A549 (cell line): ENCODE results near the gene SOX15. TPM values are rescaled to one million over a fixed set of nuclear protein-coding genes. Genes with fewer than 3 reads are reported as not detected.
A peak's percentile ranks its signal among the peaks of the same experiment; 100 is the strongest.

Source experiments
- BHLHE40 ChIP-seq: IDR thresholded peaks from 2 replicates; pipeline ENCODE4 v1.6.1; 2012; ENCODE audit warnings: low read depth, low read length, inconsistent platforms
- CBX2 ChIP-seq: fragments of 200-600 bp; sonication (generic); IDR thresholded peaks from 2 replicates; pipeline ENCODE4 v1.6.1; 2016; ENCODE audit warnings: low read depth, mild to moderate bottlenecking, borderline replicate concordance
- CBX8 ChIP-seq: fragments of 200-600 bp; sonication (generic); IDR thresholded peaks from 2 replicates; pipeline ENCODE4 v1.6.1; 2016
- CEBPB ChIP-seq, 2 experiments: fragments of >200 bp in 1 of 2; sonication (Bioruptor Twin) in 1 of 2; formaldehyde crosslinking in 1 of 2; IDR thresholded peaks; 2 replicates each; pipeline ENCODE4 v1.6.1; 2012 to 2016
- CHD4 ChIP-seq: fragments of 200-600 bp; sonication (generic); IDR thresholded peaks from 2 replicates; pipeline ENCODE4 v1.6.1; 2016; ENCODE audit warnings: antibody characterized with exemption, mild to moderate bottlenecking, borderline replicate concordance
- EHF ChIP-seq: fragments of 250-450 bp; sonication (Bioruptor Pico); IDR thresholded peaks from 2 replicates; pipeline ENCODE4 v1.5.0; 2020; ENCODE audit warnings: mild to moderate bottlenecking
- EHMT2 ChIP-seq: fragments of 200-600 bp; sonication (generic); IDR thresholded peaks from 2 replicates; pipeline ENCODE4 v1.6.1; 2016; ENCODE audit warnings: antibody characterized with exemption, low read depth, mild to moderate bottlenecking, moderate library complexity
- EP300 ChIP-seq, 2 experiments: fragments of >200 bp; sonication (Bioruptor Twin); formaldehyde crosslinking; IDR thresholded peaks; 2 replicates in 1 of 2; 3 replicates in 1 of 2; pipeline ENCODE4 v1.6.1; 2016 to 2017
- FOSL2 ChIP-seq, 2 experiments: fragments of 450-650 bp in 1 of 2; fragments of >200 bp in 1 of 2; sonication (Bioruptor Twin) in 1 of 2; formaldehyde crosslinking; IDR thresholded peaks; 2 replicates each; pipeline versions ENCODE4 v1.5.0 to v1.6.1; 2016 to 2020; ENCODE audit warnings: mild to moderate bottlenecking in 1 of 2, moderate library complexity in 1 of 2
- GATA3 ChIP-seq: IDR thresholded peaks from 2 replicates; pipeline ENCODE4 v1.6.1; 2012; ENCODE audit warnings: borderline replicate concordance
- HDAC2 ChIP-seq: fragments of 200-600 bp; sonication (generic); IDR thresholded peaks from 2 replicates; pipeline ENCODE4 v1.6.1; 2016
- HOXB13 ChIP-seq: fragments of 250-450 bp; sonication (Bioruptor Pico); IDR thresholded peaks from 2 replicates; pipeline ENCODE4 v1.5.0; 2020; ENCODE audit warnings: low read depth, mild to moderate bottlenecking, moderate library complexity
- JUNB ChIP-seq: fragments of >200 bp; sonication (Bioruptor Twin); formaldehyde crosslinking; IDR thresholded peaks from 2 replicates; pipeline ENCODE4 v1.6.1; 2016
- KDM1A ChIP-seq: fragments of 200-600 bp; sonication (generic); IDR thresholded peaks from 2 replicates; pipeline ENCODE4 v1.6.1; 2016; ENCODE audit warnings: low read depth, mild to moderate bottlenecking
- KDM5A ChIP-seq: fragments of 200-600 bp; sonication (generic); IDR thresholded peaks from 2 replicates; pipeline ENCODE4 v1.6.1; 2016; ENCODE audit warnings: antibody characterized with exemption, mild to moderate bottlenecking
- NFE2L2 ChIP-seq: fragments of 150-350 bp; conservative IDR thresholded peaks from 2 replicates; pipeline ENCODE4 v1.6.1; 2014; ENCODE audit warnings: low read length
- NR3C1 ChIP-seq: fragments of >200 bp; sonication (Bioruptor Twin); formaldehyde crosslinking; IDR thresholded peaks from 3 replicates; pipeline ENCODE4 v1.6.1; 2017
- POLR2AphosphoS2 ChIP-seq: conservative IDR thresholded peaks from 2 replicates; pipeline ENCODE4 v1.6.1; 2012; ENCODE audit warnings: low read length, improper control_type of control experiment, inconsistent platforms
- RAD21 ChIP-seq, 2 experiments: fragments of >200 bp in 1 of 2; sonication (Bioruptor Twin) in 1 of 2; formaldehyde crosslinking in 1 of 2; IDR thresholded peaks in 1 of 2; conservative IDR thresholded peaks in 1 of 2; 2 replicates in 1 of 2; 3 replicates in 1 of 2; pipeline ENCODE4 v1.6.1; 2012 to 2018; ENCODE audit warnings: inconsistent platforms in 1 of 2
- RCOR1 ChIP-seq: fragments of 150-350 bp; IDR thresholded peaks from 2 replicates; pipeline ENCODE4 v1.6.1; 2014; ENCODE audit warnings: antibody characterized with exemption, low read length, low read depth
- RFX5 ChIP-seq: fragments of 450-650 bp; IDR thresholded peaks from 2 replicates; pipeline ENCODE4 v1.7.1; 2014; ENCODE audit warnings: antibody characterized with exemption, mild to moderate bottlenecking, moderate library complexity
- SREBF2 ChIP-seq: fragments of 450-650 bp; IDR thresholded peaks from 2 replicates; pipeline ENCODE4 v1.6.1; 2014; ENCODE audit warnings: mild to moderate bottlenecking, moderate library complexity
- TFCP2L1 ChIP-seq: fragments of 250-450 bp; sonication (Bioruptor Pico); IDR thresholded peaks from 2 replicates; pipeline ENCODE4 v1.5.0; 2021; ENCODE audit warnings: mild to moderate bottlenecking
- ZC3H11A ChIP-seq: fragments of 450-650 bp; IDR thresholded peaks from 2 replicates; pipeline ENCODE4 v1.6.1; 2014; ENCODE audit warnings: antibody characterized with exemption, mild to moderate bottlenecking
- ZFP36 ChIP-seq: fragments of 450-650 bp; IDR thresholded peaks from 2 replicates; pipeline ENCODE4 v1.6.1; 2014; ENCODE audit warnings: borderline replicate concordance; ENCODE audit not compliant: partially characterized antibody
- ZNF302 ChIP-seq: fragments of 250-450 bp; sonication (Bioruptor Pico); IDR thresholded peaks from 2 replicates; pipeline ENCODE4 v1.9.0; 2021; ENCODE audit warnings: inconsistent platforms, mild to moderate bottlenecking, moderate library complexity
- polyA plus RNA-seq, 4 experiments: library from polyadenylated mRNA; depleted of rRNA in 3 of 4; stranded (reverse); fragments of >200 nt; fragmentation: RNase III in 1 of 4; extraction: RNeasy Plus Mini Kit Qiagen cat#74134 plus additional on column Dnase treatment in 1 of 4; gene quantifications; 2 replicates in 3 of 4; 3 replicates in 1 of 4; pipeline ENCODE4 v1.2.3, GENCODE V29; 2011 to 2017
- TF ChIP-seq, protein P1 (sequence below): IDR thresholded peaks from 2 replicates; pipeline ENCODE4 v1.6.1; 2012
- TF ChIP-seq, protein P2 (sequence below): fragments of 250-450 bp; sonication (Bioruptor Pico); IDR thresholded peaks from 2 replicates; pipeline ENCODE4 v1.5.0; 2021; ENCODE audit warnings: mild to moderate bottlenecking, moderate library complexity, borderline replicate concordance
- TF ChIP-seq, protein P3 (sequence below): fragments of 200-600 bp; sonication (generic); IDR thresholded peaks from 2 replicates; pipeline ENCODE4 v1.6.1; 2016; ENCODE audit warnings: antibody characterized with exemption, mild to moderate bottlenecking, moderate library complexity
- TF ChIP-seq, protein P4 (sequence below): IDR thresholded peaks from 2 replicates; pipeline ENCODE4 v1.6.1; 2012
- TF ChIP-seq, protein P5 (sequence below): fragments of >200 bp; sonication (Bioruptor Twin); formaldehyde crosslinking; IDR thresholded peaks from 3 replicates; pipeline ENCODE4 v1.5.1; 2016
- TF ChIP-seq, protein P6 (sequence below): IDR thresholded peaks from 2 replicates; pipeline ENCODE4 v1.6.1; 2012; ENCODE audit warnings: low read depth, borderline replicate concordance

The SOX15 gene
- polyA plus RNA-seq, 2 of the 4 experiments (the other 2 are of a cell fraction), result 0.05 to 0.19 TPM

DNA sequence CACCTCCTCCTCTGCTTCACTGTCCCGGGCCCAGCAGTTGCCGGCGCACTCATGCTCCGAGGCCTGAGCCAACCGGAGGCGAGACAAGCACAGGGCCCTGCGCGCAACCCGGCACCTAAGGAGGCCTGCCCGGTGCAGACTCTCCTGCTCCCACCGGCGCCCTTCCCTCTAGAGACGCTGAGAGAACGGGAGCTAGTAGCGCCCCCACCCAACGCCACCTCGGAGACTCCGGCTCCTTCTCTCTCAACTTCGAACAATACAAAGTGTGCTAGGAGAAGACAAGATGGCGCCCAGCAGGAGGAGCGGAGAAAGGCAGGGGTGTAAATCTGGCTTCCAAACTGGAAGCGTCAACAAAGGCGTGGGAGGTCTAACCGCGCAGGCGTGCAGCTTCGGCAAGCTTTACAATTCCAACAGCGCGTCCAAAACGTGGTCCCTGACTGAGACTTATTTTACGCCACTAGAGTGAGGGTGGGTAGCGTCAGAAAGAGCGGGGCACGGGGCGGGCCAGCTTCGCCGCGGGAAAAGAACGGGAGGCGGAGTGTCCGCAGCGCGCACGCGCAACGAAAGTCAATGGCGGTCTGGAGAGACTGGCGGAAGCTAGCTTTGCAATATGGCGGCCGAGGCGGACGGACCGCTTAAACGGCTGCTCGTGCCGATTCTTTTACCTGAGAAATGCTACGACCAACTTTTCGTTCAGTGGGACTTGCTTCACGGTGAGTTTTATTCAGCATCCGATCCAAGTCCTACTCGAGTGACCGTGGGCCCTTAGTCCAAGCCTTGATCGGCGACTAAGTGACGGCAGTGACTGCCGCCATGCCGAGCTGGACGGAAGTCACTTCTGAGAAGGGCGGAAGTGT lies 6.4 kb downstream of the SOX15 start, which contains the start of gene MPDU1 (continued):
- TF ChIP-seq, protein P1, sequence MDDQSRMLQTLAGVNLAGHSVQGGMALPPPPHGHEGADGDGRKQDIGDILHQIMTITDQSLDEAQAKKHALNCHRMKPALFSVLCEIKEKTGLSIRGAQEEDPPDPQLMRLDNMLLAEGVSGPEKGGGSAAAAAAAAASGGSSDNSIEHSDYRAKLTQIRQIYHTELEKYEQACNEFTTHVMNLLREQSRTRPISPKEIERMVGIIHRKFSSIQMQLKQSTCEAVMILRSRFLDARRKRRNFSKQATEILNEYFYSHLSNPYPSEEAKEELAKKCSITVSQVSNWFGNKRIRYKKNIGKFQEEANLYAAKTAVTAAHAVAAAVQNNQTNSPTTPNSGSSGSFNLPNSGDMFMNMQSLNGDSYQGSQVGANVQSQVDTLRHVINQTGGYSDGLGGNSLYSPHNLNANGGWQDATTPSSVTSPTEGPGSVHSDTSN, result 0 out of 2 replicates have a peak, but pooled peaks have one; percentile 41
- TF ChIP-seq GATA3, result 0 out of 2 replicates have a peak, but pooled peaks have one; percentile 39
- no peak for TF ChIP-seq ZC3H11A
- TF ChIP-seq RFX5, result no peak
- TF ChIP-seq, protein P2, sequence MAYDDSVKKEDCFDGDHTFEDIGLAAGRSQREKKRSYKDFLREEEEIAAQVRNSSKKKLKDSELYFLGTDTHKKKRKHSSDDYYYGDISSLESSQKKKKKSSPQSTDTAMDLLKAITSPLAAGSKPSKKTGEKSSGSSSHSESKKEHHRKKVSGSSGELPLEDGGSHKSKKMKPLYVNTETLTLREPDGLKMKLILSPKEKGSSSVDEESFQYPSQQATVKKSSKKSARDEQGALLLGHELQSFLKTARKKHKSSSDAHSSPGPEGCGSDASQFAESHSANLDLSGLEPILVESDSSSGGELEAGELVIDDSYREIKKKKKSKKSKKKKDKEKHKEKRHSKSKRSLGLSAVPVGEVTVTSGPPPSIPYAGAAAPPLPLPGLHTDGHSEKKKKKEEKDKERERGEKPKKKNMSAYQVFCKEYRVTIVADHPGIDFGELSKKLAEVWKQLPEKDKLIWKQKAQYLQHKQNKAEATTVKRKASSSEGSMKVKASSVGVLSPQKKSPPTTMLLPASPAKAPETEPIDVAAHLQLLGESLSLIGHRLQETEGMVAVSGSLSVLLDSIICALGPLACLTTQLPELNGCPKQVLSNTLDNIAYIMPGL, result peak; percentile 92; the same call in 1 of the 2 replicates
- no peak for TF ChIP-seq CBX8
- TF ChIP-seq BHLHE40, result peak; percentile 2; the same call in 1 of the 2 replicates
- no peak; the same call in 1 of the 2 replicates for TF ChIP-seq POLR2AphosphoS2
- 0 out of 2 replicates have a peak, but pooled peaks have one; percentile 48 for TF ChIP-seq EHMT2
- peak; percentile 69; the same call in 1 of the 2 replicates for TF ChIP-seq TFCP2L1 (CRISPR knock-in tag)
- TF ChIP-seq, protein P3, sequence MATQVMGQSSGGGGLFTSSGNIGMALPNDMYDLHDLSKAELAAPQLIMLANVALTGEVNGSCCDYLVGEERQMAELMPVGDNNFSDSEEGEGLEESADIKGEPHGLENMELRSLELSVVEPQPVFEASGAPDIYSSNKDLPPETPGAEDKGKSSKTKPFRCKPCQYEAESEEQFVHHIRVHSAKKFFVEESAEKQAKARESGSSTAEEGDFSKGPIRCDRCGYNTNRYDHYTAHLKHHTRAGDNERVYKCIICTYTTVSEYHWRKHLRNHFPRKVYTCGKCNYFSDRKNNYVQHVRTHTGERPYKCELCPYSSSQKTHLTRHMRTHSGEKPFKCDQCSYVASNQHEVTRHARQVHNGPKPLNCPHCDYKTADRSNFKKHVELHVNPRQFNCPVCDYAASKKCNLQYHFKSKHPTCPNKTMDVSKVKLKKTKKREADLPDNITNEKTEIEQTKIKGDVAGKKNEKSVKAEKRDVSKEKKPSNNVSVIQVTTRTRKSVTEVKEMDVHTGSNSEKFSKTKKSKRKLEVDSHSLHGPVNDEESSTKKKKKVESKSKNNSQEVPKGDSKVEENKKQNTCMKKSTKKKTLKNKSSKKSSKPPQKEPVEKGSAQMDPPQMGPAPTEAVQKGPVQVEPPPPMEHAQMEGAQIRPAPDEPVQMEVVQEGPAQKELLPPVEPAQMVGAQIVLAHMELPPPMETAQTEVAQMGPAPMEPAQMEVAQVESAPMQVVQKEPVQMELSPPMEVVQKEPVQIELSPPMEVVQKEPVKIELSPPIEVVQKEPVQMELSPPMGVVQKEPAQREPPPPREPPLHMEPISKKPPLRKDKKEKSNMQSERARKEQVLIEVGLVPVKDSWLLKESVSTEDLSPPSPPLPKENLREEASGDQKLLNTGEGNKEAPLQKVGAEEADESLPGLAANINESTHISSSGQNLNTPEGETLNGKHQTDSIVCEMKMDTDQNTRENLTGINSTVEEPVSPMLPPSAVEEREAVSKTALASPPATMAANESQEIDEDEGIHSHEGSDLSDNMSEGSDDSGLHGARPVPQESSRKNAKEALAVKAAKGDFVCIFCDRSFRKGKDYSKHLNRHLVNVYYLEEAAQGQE, result no peak; the same call in 1 of the 2 replicates
- no peak for TF ChIP-seq JUNB
- TF ChIP-seq, protein P4, sequence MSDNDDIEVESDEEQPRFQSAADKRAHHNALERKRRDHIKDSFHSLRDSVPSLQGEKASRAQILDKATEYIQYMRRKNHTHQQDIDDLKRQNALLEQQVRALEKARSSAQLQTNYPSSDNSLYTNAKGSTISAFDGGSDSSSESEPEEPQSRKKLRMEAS, result peak; percentile 99
- no peak for TF ChIP-seq FOSL2 (IDR thresholded peaks at IDR 0.05)
- TF ChIP-seq FOSL2 (CRISPR knock-in tag; IDR thresholded peaks at IDR 0.05), result no peak
- TF ChIP-seq, protein P5, sequence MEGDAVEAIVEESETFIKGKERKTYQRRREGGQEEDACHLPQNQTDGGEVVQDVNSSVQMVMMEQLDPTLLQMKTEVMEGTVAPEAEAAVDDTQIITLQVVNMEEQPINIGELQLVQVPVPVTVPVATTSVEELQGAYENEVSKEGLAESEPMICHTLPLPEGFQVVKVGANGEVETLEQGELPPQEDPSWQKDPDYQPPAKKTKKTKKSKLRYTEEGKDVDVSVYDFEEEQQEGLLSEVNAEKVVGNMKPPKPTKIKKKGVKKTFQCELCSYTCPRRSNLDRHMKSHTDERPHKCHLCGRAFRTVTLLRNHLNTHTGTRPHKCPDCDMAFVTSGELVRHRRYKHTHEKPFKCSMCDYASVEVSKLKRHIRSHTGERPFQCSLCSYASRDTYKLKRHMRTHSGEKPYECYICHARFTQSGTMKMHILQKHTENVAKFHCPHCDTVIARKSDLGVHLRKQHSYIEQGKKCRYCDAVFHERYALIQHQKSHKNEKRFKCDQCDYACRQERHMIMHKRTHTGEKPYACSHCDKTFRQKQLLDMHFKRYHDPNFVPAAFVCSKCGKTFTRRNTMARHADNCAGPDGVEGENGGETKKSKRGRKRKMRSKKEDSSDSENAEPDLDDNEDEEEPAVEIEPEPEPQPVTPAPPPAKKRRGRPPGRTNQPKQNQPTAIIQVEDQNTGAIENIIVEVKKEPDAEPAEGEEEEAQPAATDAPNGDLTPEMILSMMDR, result no peak
- TF ChIP-seq HOXB13 (CRISPR knock-in tag), result peak; percentile 99
- no peak for TF ChIP-seq ZFP36
- TF ChIP-seq EP300 (IDR thresholded peaks at IDR 0.05), result no peak
- no peak for TF ChIP-seq NR3C1
- TF ChIP-seq RAD21 (conservative IDR thresholded peaks at IDR 0.05 in 1 of 2, IDR thresholded peaks at IDR 0.05 in 1 of 2), result no peak
- peak; percentile 78 for TF ChIP-seq KDM5A
- TF ChIP-seq CEBPB (IDR thresholded peaks at IDR 0.05), result no peak; a peak in 1 of 4 replicates
- no peak for TF ChIP-seq RCOR1
- TF ChIP-seq, protein P6, sequence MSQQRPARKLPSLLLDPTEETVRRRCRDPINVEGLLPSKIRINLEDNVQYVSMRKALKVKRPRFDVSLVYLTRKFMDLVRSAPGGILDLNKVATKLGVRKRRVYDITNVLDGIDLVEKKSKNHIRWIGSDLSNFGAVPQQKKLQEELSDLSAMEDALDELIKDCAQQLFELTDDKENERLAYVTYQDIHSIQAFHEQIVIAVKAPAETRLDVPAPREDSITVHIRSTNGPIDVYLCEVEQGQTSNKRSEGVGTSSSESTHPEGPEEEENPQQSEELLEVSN, result peak; percentile 99
- TF ChIP-seq EHF (CRISPR knock-in tag), result peak; percentile 97
- no peak; the same call in 1 of the 2 replicates for TF ChIP-seq SREBF2
- peak; percentile 79; the same call in 1 of the 2 replicates for TF ChIP-seq HDAC2
- TF ChIP-seq ZNF302 (CRISPR knock-in tag), result peak; percentile 86
- TF ChIP-seq CHD4, result no peak
- TF ChIP-seq CBX2, result no peak
- TF ChIP-seq KDM1A, result no peak
- no peak for TF ChIP-seq NFE2L2
